ENCODE results near the gene VDAC1. TPM values are rescaled to one million over a fixed set of nuclear protein-coding genes. Genes with fewer than 3 reads are reported as not detected.

Gene VDAC1
- total RNA-seq, 2 experiments from 2014 or later: 157 to 247 TPM

DNA sequence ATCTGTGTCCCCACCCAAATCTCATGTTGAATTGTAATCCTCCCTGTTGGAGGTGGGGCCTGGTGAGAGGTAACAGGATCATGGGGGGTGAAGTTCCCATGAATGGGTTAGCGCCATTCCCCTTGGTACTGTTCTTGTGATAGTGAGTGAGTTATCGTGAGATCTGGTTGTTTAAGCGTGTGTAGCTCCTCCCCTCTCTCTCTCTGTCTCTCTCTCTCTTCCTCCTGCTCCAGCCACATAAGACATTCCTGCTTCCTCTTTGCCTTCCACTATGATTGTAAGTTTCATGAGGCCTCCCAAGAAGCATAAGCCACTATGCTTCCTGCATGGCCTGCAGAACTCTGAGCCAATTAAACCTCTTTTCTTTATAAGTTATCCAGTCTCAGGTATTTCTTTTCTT is 65.1 kb downstream of the VDAC1 start:
- Histone ChIP-seq H3K9me3 (ENCODE audit: low read length) (no peaks in the 10 kb centered on the region; the same call in 1 of the 2 replicates), H3K27ac (ENCODE audit: low read depth, low read length, poor library complexity, severe bottlenecking) (peak overlapping the region; percentile 98), H4K20me1 (ENCODE audit: insufficient read depth, low read length) (no peaks in the 10 kb centered on the region), H3K9me2 (ENCODE audit: insufficient read depth, low read length) (no peaks in the 10 kb centered on the region), H3K4me3 (ENCODE audit: low read depth, low read length, poor library complexity, severe bottlenecking) (peak overlapping the region; percentile 47), H3K36me3 (ENCODE audit: insufficient read depth, low read length) (no peaks in the 10 kb centered on the region), H2AFZ (ENCODE audit: low read length) (peak overlapping the region; percentile 73; the same call in 1 of the 2 replicates), H3K4me2 (ENCODE audit: low read length) (peak overlapping the region; percentile 73), H3K4me1 (ENCODE audit: insufficient read depth, low read length, poor library complexity, severe bottlenecking) (peaks cover 80% of the 10 kb centered on the region), H3K79me2 (ENCODE audit: insufficient read depth, low read depth, low read length) (no peaks in the 10 kb centered on the region)
- ChIA-PET POLR2A (interaction anchor here (0.6 to 3.7 kb wide), 7 partner anchors 10 to 100 kb away, joined by 3 to 30 read pairs (median 7); no protein-coding TSS in a partner anchor), CTCF (ENCODE audit: unreplicated experiment) (interaction anchor here (1.4 kb wide), 1 partner anchor 20 kb away, joined by 5 read pairs; no protein-coding TSS in a partner anchor)
- intact Hi-C loops (cut with micrococcal nuclease; ENCODE audit: unreplicated experiment): loop anchor here (1.0 to 10.0 kb wide), 4 partner anchors 33 to 1445 kb away; partner anchors contain the start of gene IRF1
- TF ChIP-seq, protein P1, sequence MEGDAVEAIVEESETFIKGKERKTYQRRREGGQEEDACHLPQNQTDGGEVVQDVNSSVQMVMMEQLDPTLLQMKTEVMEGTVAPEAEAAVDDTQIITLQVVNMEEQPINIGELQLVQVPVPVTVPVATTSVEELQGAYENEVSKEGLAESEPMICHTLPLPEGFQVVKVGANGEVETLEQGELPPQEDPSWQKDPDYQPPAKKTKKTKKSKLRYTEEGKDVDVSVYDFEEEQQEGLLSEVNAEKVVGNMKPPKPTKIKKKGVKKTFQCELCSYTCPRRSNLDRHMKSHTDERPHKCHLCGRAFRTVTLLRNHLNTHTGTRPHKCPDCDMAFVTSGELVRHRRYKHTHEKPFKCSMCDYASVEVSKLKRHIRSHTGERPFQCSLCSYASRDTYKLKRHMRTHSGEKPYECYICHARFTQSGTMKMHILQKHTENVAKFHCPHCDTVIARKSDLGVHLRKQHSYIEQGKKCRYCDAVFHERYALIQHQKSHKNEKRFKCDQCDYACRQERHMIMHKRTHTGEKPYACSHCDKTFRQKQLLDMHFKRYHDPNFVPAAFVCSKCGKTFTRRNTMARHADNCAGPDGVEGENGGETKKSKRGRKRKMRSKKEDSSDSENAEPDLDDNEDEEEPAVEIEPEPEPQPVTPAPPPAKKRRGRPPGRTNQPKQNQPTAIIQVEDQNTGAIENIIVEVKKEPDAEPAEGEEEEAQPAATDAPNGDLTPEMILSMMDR (conservative IDR thresholded peaks at IDR 0.05; ENCODE audit: low read length): no peak
- TF ChIP-seq EZH2phosphoT487 (IDR thresholded peaks at IDR 0.05; ENCODE audit: borderline replicate concordance, low read depth, low read length): no peak
- DNase-seq (ENCODE audit: low spot score): peak; percentile 37
- BruUV-seq (replicated peaks): no TSS peak

DNA sequence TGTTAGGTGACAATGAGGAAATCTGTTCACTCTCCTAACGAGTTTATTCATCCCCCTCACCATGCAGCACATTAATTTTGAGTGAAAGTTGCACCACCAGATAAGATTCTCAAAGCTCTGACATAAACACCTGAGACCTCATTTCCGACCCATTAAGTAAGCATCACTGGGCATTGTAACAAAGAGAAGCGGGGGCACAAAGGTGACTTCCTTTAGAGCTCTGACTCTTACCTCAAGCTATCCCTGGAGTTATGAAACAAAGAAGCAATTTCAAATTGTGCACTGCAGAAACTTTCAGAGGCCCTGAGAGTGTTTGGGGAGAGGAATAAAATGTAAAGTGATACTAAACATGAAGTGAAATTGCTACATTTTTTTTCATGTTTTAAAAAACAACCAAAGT is 65.8 kb downstream of the VDAC1 start:
- intact Hi-C loops (cut with micrococcal nuclease; ENCODE audit: unreplicated experiment): loop anchor here (1.0 to 10.0 kb wide), 3 partner anchors 33 to 1444 kb away; partner anchors contain the start of gene IRF1

More for the DNA sequence above, 65.8 kb downstream of the VDAC1 start:
- BruUV-seq (replicated peaks): no TSS peak
- Histone ChIP-seq H3K9me3 (ENCODE audit: low read length) (no peaks in the 10 kb centered on the region; the same call in 1 of the 2 replicates), H3K4me2 (ENCODE audit: low read length) (peak overlapping the region; percentile 73), H3K4me1 (ENCODE audit: insufficient read depth, low read length, poor library complexity, severe bottlenecking) (peaks cover 87% of the 10 kb centered on the region), H3K27ac (ENCODE audit: low read depth, low read length, poor library complexity, severe bottlenecking) (peak overlapping the region; percentile 98), H3K4me3 (ENCODE audit: low read depth, low read length, poor library complexity, severe bottlenecking) (peak overlapping the region; percentile 47), H3K9me2 (ENCODE audit: insufficient read depth, low read length) (no peaks in the 10 kb centered on the region), H2AFZ (ENCODE audit: low read length) (peak overlapping the region; percentile 73; the same call in 1 of the 2 replicates), H3K36me3 (ENCODE audit: insufficient read depth, low read length) (no peaks in the 10 kb centered on the region), H4K20me1 (ENCODE audit: insufficient read depth, low read length) (no peaks in the 10 kb centered on the region), H3K79me2 (ENCODE audit: insufficient read depth, low read depth, low read length) (no peaks in the 10 kb centered on the region)
- TF ChIP-seq EZH2phosphoT487 (IDR thresholded peaks at IDR 0.05; ENCODE audit: borderline replicate concordance, low read depth, low read length): no peak
- TF ChIP-seq, protein P1 (conservative IDR thresholded peaks at IDR 0.05; ENCODE audit: low read length): no peak; the same call in 1 of the 2 replicates
- POLR2A ChIA-PET: interaction anchor here (0.6 to 3.7 kb wide), 14 partner anchors 8 to 284 kb away, joined by 3 to 30 read pairs (median 4); no protein-coding TSS in a partner anchor
- DNase-seq (ENCODE audit: low spot score): peak; percentile 86
- CTCF ChIA-PET (ENCODE audit: unreplicated experiment): interaction anchor here (1.4 kb wide), 1 partner anchor 19 kb away, joined by 5 read pairs; no protein-coding TSS in a partner anchor

Measured in OCI-LY7 (cell line).